Ovary (tissue), 9 donors: ENCODE results near the gene GSTO1. TPM values are rescaled to one million over a fixed set of nuclear protein-coding genes. Genes with fewer than 3 reads are reported as not detected.

Experiments used
- DNase-seq, 5 donors: peaks; one replicate each; pipeline ENCODE4 v3.0.0-alpha.2; 2019 to 2020
- H3K27ac ChIP-seq, 2 donors: fragments of 200-600 bp; one replicate each; pipeline versions ENCODE4 v1.5.1 to v1.8.0; 2019 to 2022
- H3K27me3 ChIP-seq: fragments of 200-600 bp; one replicate; pipeline ENCODE4 v1.8.0; 2022
- H3K36me3 ChIP-seq: fragments of 200-600 bp; sonication (generic); one replicate; pipeline ENCODE4 v1.5.1; 2019
- H3K4me1 ChIP-seq: one replicate; pipeline ENCODE4 v1.8.1; 2013; ENCODE audit warnings: mild to moderate bottlenecking, moderate library complexity; ENCODE audit not compliant: insufficient read depth
- H3K4me3 ChIP-seq: fragments of 200-600 bp; sonication (generic); one replicate; pipeline ENCODE4 v1.5.1; 2017
- H3K9me3 ChIP-seq, 2 donors: fragments of 200-600 bp in 1 of 2; sonication (generic) in 1 of 2; one replicate each; pipeline versions ENCODE4 v1.5.1 to v1.8.1; 2013 to 2019; ENCODE audit warnings: mild to moderate bottlenecking in 1 of 2, moderate library complexity in 1 of 2
- EP300 ChIP-seq: sonication (generic); formaldehyde crosslinking; IDR thresholded peaks from one replicate; pipeline ENCODE4 v1.6.1; 2017; ENCODE audit warnings: antibody characterized with exemption
- POLR2A ChIP-seq: fragments of 450-650 bp; IDR thresholded peaks from one replicate; pipeline ENCODE4 v1.6.1; 2017; ENCODE audit warnings: antibody characterized with exemption, mild to moderate bottlenecking, moderate library complexity
- WGBS, 3 donors: extraction: QIAGEN DNeasy Blood & Tissue Kit in 1 of 3; methylation state at CpG; one replicate each; pipeline versions ENCODE4 v1.1.5 to v1.1.7; 2013 to 2017; 5-methylcytosine and 5-hydroxymethylcytosine counted together
- intact Hi-C, 4 donors: fragments of 100-400 bp; cut with DNase I; formaldehyde crosslinking; loops; one replicate each; pipeline versions ENCODE4 v1.11.0 to v1.15.1; 2022 to 2023
- polyA plus RNA-seq, 2 donors: library from polyadenylated mRNA; stranded (reverse); fragments of 200-250 nt in 1 of 2; fragments of 350-450 nt in 1 of 2; fragmentation: Illumina TruSeq in 1 of 2; extraction: RNeasy Lipid Tissue Mini Kit (QIAGEN cat#74804) in 1 of 2; gene quantifications; one replicate each; pipeline ENCODE4 v1.2.3, GENCODE V29; 2013 to 2014
- total RNA-seq, 7 donors: library from RNA; depleted of rRNA in 2 of 7; stranded (reverse); fragments of >200 nt in 2 of 7; fragmentation: NEBNext Ultra II Directional in 3 of 7; extraction: Animal tissue kit (Norgen Biotek cat#: 25700) in 3 of 7; gene quantifications; one replicate each; pipeline versions ENCODE4 v1.1.0 to v1.2.4, GENCODE V29; 2016 to 2023
- TF ChIP-seq, protein P1 (sequence below), 3 donors: fragments of 450-650 bp in 2 of 3; fragments of 200-600 bp in 1 of 3; IDR thresholded peaks; one replicate each; pipeline versions ENCODE4 v1.5.1 to v1.8.0; 2016 to 2022; ENCODE audit warnings: antibody characterized with exemption in 3 of 3, mild to moderate bottlenecking in 1 of 3
- donor health status: DM: no; HTN: no; CAD: no; lungs with moderate emphysema.
- donor health status: DM: no; HTN: no; CAD: no.
- donor health status: Bipolar disorder and iron deficiency.
- donor health status: DM: yes; HTN: yes; CAD: no.
- donor health status: DM: no; HTN: no; CAD: no.
- donor health status: DM: yes; HTN: yes; CAD: no.

The GSTO1 gene
- total and polyA plus RNA-seq, 9 donors: 58.7 to 125 (median 91.0) TPM

DNA sequence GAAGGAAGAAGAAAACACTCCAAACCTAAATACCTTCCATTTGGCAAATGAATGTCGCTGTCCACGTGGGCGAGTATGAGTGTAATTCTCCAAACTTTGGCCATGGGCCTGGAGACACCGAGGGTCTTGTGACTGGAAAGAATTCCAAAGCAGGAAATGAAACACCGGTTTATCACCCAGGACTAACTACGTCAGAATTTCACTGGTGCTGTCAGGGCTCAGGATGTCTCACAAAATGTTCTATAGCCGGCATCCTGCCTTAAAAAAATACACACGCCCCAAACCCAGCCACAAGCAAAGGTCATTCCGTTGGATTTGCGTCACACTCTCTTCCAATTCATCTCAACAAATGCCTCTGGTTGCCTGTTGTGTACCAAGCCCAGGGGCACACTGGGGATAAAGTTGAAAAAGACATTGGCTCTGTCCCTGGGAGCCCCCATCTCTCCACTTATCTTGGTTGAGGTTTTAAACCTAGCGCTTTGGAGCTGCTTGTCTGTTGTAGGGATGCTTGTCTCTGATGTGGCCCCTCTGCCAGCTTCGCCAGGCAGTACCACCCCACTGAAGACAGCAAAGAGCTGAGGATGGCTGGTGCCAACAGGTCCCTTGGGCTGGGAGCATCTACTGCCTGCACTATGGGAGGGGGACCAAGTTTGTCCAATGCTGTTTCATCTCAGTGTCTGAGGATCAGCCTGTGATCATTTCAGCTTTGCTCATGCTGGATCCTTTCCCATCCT is 45.5 kb downstream of the GSTO1 start:
- Histone ChIP-seq H3K36me3 (no peaks in the 10 kb centered on the region), H3K27ac (peak overlapping the region; percentile 87 to 95), H3K4me1 (peaks cover 22% of the 10 kb centered on the region), H3K9me3 (no peaks in the 10 kb centered on the region), H3K27me3 (no peaks in the 10 kb centered on the region), H3K4me3 (no peak overlapping the region)
- WGBS, 3 donors: 13 to 23% (median 19%) methylated on average over 12 of the region's 12 CpGs
- intact Hi-C loops: loop anchor here in 2 of 4 donors (5.0 kb wide), 1 partner anchor 37 kb away; the partner anchor contains the start of gene ITPRIP (in 2 of the 2)
- TF ChIP-seq EP300: peak; percentile 92
- TF ChIP-seq, protein P1, sequence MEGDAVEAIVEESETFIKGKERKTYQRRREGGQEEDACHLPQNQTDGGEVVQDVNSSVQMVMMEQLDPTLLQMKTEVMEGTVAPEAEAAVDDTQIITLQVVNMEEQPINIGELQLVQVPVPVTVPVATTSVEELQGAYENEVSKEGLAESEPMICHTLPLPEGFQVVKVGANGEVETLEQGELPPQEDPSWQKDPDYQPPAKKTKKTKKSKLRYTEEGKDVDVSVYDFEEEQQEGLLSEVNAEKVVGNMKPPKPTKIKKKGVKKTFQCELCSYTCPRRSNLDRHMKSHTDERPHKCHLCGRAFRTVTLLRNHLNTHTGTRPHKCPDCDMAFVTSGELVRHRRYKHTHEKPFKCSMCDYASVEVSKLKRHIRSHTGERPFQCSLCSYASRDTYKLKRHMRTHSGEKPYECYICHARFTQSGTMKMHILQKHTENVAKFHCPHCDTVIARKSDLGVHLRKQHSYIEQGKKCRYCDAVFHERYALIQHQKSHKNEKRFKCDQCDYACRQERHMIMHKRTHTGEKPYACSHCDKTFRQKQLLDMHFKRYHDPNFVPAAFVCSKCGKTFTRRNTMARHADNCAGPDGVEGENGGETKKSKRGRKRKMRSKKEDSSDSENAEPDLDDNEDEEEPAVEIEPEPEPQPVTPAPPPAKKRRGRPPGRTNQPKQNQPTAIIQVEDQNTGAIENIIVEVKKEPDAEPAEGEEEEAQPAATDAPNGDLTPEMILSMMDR (IDR thresholded peaks at IDR 0.05): no peak
- peak; percentile 78 to 90 (median 83) for DNase-seq

DNA sequence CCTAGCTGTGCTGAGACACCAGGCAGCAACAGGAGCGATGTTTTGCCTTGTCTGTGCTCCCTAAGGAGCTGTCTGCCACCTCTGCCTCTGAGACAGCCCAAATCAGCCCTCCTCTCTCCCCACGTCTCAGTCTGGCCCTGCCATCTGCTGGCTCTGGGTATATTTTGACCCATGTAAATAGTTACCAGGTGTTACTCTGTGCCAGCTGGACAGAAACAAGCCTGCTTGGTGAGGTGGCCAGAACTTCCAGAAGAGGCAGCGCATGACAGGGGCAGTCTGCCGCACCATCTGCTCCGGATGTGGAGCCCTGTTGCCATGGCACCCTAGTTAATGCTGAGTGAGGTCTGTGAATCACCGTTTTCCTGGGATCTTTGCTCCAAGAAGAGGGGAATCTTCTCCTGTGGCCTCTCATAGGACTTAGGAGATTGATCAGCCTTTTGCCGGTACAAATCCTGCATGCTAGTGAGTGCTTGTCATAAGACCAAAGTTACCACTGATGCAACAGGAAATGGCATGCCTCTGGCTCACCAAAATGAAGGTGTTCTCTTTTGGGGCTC is 46.1 kb downstream of the GSTO1 start:
- Histone ChIP-seq H3K27me3 (no peaks in the 10 kb centered on the region), H3K4me1 (peaks cover 24% of the 10 kb centered on the region), H3K27ac (peak overlapping the region; percentile 87 to 95), H3K9me3 (no peaks in the 10 kb centered on the region), H3K4me3 (no peak overlapping the region), H3K36me3 (no peaks in the 10 kb centered on the region)
- DNase-seq: peak; percentile 59 to 72 (median 66)
- intact Hi-C loops: loop anchor here in 2 of 4 donors (5.0 kb wide), 1 partner anchor 36 kb away; the partner anchor contains the start of gene ITPRIP (in 2 of the 2)
- 17 to 28% (median 21%) methylated on average over 7 of the region's 7 CpGs for WGBS, 3 donors
- TF ChIP-seq EP300: no peak
- no peak for TF ChIP-seq POLR2A
- TF ChIP-seq, protein P1 (IDR thresholded peaks at IDR 0.05): no peak

DNA sequence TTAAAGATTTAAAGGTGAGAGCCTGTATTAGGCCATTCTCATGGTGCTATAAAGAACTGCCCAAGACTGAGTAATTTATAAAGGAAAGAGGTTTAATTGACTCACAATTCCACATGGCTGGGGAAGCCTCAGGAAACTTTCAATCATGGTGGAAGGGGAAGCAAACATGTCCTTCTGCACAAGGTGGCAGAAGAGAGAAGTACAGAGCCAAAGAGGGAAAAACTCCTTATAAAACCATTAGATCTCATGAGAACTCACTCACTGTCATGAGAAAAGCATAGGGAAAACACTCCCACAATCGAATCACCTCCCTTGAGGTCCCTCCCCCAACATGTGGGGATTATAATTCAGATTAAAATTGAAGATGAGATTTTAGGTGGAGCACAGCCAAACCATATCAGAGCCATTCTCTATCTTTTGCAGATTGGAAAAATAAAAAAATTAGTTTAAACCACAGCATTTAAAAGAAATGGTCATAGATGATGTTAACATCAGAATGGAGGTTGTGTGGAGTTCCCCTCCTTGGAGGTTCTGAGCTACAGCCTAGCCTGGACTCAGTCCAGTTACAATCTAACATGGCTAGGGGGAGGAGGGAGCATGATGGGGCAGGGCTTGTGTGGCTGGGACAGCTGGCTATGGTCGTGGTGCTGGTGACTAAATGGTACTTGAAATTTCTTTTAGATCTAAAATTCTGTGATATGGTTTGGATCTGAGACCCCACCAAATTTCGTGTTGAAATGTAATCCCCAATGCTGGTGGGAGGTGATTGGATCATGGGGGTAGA is 47.4 kb downstream of the GSTO1 start:
- intact Hi-C loops: loop anchor here in 2 of 4 donors (5.0 kb wide), 1 partner anchor 35 kb away; the partner anchor contains the start of gene ITPRIP (in 2 of the 2)
- H3K4me1 ChIP-seq: peaks cover 25% of the 10 kb centered on the region
- no peaks in the 10 kb centered on the region for H3K36me3 ChIP-seq
- WGBS, 3 donors: 59 to 69% (median 64%) methylated on average over 3 of the region's 3 CpGs
- no peaks in the 10 kb centered on the region for H3K27me3 ChIP-seq
- no peaks in the 10 kb centered on the region for H3K9me3 ChIP-seq
- TF ChIP-seq, protein P1 (IDR thresholded peaks at IDR 0.05): no peak
- no peak for TF ChIP-seq POLR2A
- TF ChIP-seq EP300: no peak
- no peak overlapping the region for H3K27ac ChIP-seq
- no peak overlapping the region for H3K4me3 ChIP-seq
- DNase-seq: no peak

DNA sequence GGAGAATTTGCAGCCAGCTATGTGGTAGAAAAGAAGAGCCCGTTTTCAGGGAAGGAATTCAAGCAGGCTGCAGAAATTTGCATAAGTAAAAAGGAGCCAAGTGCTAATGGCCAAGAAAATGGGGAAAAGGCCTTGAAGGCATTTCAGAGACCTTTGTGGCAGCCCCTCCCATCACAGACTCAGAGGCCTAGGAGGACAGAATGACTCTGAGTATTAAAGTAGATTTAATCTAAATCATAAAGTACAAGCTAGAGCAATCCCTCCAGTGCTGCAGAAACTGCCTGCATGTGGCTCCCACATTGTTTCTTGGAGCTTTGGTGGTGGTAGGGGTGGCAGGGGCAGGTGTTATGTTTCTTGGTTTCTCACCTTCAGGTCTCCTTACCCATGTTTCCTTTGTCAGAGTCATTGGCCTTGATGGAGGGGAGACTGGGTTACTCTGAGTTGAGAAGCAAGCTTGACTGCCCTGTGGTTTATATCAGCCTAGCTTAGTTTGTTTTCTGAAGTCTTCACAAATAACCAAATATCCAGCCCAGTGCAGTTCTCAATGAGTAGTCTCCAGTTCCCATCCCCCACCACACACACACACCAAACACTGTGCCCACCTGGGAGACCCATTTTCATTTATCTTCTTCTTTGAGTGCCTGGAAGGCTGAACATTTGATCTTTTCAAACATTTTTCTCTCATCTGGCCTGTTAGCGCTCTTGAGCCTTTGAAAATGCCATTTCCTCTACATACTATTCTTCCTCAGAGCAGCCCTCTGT is 49.1 kb downstream of the GSTO1 start:
- H3K4me3 ChIP-seq: no peak overlapping the region
- no peaks in the 10 kb centered on the region for H3K36me3 ChIP-seq
- no peaks in the 10 kb centered on the region for H3K9me3 ChIP-seq
- H3K4me1 ChIP-seq: peaks cover 28% of the 10 kb centered on the region
- no peak overlapping the region for H3K27ac ChIP-seq
- DNase-seq: no peak
- TF ChIP-seq EP300: no peak
- no peak for TF ChIP-seq POLR2A
- TF ChIP-seq, protein P1 (IDR thresholded peaks at IDR 0.05): no peak
- 49 to 52% (median 50%) methylated on average over 2 of the region's 2 CpGs for whole genome bisulfite sequencing, 3 donors
- no peaks in the 10 kb centered on the region for H3K27me3 ChIP-seq
- intact Hi-C loops: loop anchor here in 2 of 4 donors (5.0 kb wide), 1 partner anchor 34 kb away; the partner anchor contains the start of gene ITPRIP (in 2 of the 2)
